H54 (cell line): Measurements from ENCODE around the gene IBA57.
A peak's percentile ranks its signal among the peaks of the same experiment; 100 is the strongest.

Source experiments
- DNase-seq: peaks from one replicate; pipeline ENCODE4 v3.0.0; 2011; ENCODE audit warnings: low spot score, mixed read lengths; ENCODE audit not compliant: insufficient read length
- FAIRE-seq: peaks from 3 replicates; lab custom pipeline; 2011; peaks lifted over from hg19 to GRCh38; lab: Jason Lieb, UNC
- POLR2A ChIP-seq: IDR thresholded peaks from 2 replicates; pipeline ENCODE4 v1.6.1; 2011; ENCODE audit warnings: low read depth, mild to moderate bottlenecking, low read length

Gene IBA57

DNA sequence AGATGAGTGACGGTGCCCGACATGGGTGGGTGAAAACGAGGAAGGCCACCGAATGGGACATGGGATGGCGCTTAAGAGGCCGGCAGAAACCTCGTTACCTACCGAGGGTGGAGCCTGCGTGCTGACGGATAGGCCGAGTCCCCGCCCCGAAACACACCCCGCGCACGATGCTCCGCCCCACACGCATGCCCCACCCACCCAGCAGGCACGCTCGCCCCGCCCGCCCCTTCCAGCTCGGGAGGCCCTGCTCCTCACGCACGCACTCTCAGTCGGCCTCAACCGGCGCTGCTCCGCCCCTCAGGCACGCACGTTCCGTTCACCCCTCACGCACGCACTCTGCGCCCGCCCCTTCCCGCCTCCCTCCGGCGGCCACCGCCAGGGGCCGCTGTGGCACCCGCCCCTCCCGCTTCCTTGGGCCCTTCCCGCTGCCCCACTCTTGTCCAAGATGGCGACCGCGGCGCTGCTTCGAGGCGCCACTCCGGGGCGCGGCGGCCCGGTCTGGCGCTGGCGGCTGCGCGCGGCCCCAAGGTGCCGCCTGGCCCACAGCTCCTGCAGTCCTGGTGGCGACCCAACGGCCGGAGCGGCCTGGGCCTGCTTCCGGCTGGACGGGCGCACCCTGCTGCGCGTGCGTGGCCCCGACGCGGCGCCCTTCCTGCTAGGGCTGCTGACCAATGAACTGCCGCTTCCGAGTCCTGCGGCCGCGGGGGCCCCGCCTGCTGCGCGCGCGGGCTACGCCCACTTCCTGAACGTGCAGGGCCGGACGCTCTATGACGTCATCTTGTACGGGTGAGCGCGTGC, at the start of gene IBA57:
Gene IBA57 (plus strand): TSS at position 433 of the 798 bp plus-strand sequence. CDS start 13 bp downstream, at position 446.
- TF ChIP-seq POLR2A = peak; percentile 80
- DNase-seq = peak; percentile 98
- no peak for FAIRE-seq

DNA sequence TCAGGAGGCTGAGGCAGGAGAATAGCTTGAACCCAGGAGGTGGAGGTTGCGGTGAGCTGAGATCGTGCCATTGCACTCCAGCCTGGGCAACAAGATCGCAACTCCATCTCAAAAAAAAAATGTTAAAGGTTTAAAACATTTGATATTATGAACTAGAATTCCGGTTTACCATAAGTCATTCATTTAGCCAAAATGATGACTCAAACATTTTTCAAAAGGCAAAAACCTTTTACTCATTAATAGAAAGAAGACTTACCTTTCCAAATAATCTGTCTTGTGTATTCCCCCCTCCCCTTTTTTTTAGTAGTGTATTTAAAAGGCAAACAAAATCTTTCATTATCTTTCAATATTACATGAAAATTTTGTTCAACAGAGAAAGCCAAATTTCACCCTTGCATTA, 48.3 kb upstream of the IBA57 start:
- no peak for FAIRE-seq
- DNase-seq = no peak
- no peak for TF ChIP-seq POLR2A

DNA sequence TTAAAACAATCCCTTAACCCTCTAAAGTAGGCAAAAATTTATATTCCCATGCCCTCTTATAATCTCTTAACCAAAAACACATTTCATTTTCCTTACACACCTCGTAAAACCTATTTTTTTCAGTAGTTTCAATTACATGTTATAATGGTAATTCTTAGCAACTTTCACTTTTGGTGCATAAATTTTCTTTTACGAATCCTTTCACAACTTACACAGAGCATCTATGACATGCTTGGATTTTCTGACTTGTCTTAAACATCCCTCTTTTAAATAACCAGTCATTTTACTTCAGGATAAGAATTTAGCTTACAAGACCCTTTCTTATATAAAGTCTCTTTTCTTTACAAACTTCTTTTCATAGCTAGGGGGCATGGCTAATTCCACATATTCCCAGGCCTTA, 47.6 kb upstream of the IBA57 start:
- no peak for TF ChIP-seq POLR2A
- DNase-seq (no peak), FAIRE-seq (no peak)

DNA sequence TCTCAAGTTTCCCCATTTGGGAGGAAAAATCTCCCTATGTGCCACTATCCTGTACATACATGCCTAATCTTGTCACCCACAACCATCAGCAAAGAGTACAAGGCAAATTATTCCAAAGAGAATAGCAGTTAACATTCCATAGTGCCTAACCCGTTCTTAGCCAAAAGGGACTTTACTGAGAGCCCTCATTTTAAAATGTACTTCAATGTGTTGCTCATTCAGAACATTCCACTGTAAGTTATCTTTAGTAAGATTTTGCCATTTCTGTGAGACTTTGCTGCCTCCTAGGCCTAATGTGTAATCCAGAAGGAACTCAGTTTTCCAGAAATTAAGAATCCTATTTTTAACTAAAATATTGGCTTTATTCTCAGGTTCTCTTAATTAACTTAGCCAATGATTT, 45.3 kb upstream of the IBA57 start:
- FAIRE-seq = no peak
- TF ChIP-seq POLR2A = no peak
- DNase-seq = no peak

DNA sequence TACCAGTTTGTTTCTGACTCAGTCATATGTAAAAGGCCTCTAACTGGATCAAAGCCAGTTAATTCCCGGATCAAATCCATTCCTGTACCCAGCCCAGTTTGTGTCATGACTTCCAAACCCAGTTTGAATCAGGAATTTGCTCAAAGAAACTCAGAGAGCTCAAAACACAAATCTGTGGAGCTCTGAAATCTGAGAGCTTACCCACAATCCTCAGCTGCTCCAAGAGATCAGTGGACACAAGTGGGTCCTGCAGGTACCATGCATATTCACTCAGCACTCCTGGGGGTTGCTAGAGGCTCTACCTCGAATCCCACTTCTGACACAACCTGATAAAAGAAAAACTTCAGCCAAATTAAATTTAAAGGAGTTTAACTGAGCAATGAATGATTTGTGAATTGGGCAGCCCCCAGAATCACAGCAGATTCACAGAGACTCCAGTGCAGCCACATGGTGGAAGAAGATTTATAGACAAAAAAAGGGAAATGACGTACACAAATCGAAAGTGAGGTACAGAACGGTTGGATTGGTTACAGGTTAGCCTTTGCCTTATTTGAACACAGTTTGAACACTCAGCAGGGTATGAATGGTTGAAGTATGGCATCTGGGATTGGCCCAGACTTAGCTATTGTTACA, 44.6 kb upstream of the IBA57 start:
- FAIRE-seq (no peak), DNase-seq (no peak)
- TF ChIP-seq POLR2A = no peak

DNA sequence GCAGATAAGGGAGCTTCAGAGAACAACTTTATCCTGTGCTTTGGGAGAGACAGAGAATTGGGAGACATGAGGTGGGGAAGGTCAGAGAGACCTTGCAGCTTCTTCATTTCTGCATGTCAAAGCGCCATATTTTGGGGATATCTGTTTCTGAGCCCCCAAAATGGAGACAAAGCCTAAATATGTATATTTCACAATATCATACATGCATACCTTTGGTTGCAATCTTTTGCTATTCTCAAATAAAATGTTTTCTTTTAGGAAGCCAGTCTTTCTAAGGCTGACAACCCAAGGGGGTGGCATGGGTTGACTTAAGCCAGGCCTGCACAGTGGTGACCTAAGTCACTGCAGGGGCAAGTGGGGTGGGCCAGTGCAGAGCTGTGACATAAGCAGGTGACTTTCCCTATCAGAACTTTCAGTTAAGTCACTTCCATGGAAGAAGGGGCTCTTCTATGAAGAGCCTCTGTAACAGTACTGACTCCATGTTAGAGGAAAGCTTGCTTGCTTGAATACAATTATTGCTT, 42.6 kb upstream of the IBA57 start:
- DNase-seq (no peak), FAIRE-seq (no peak)
- TF ChIP-seq POLR2A = no peak

DNA sequence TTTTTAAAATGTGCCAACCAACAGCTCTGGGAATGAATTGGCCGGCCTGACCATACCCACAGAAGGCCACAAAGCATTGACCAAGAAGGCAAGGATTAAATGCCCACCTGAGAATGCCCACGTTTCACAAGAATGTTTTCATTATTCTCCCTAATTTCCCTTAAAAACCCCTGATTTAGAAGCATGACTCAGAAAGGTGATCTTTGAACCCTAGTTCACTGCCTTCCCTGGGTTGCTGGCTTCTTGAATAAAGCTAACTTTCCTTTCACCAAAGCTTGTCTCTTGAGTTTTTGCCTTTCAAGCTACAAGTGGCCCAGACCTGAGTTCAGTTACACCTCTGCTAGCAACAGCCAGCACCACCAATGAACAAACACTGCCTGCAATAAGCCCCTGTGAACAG, 42.1 kb upstream of the IBA57 start:
- FAIRE-seq (no peak), DNase-seq (no peak)
- TF ChIP-seq POLR2A = no peak

DNA sequence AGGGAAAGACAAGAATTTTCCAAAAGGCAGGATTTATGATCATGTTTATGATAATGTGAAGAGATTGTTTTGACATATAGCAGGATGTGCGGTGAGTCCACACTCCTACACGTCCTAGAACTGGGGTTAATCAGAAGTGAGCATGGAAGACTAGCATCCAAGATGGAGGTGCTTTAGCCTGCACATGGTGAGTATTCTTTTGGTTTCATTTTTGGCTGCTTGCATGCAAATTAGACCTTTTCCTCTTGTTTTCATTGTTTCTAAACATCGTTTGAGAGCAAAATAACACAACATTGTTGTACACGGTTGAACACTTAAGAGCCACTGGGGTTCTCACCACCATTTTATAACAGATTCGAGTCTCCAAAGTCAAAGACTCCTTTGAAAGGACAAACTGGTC, 40.4 kb upstream of the IBA57 start:
- FAIRE-seq = no peak
- DNase-seq = no peak

DNA sequence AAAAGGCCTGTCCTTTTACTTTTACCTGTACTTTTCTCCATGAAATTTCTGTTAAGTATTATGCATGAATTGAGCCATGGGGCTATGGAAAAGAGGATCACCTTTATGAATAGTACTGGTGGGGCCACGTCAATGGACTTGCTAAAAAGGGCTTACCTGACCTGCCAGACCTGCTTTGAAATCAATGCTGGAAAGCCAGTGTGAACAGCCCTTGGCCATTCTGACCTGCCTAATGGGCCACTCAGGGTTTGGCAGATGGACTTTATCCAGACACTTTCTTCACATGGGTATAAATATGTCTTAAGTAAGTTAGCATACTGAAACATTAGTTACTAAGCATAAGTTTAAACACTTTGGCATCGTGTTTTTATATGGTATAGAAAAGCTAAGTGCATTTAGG, 33.8 kb upstream of the IBA57 start:
- no peak for TF ChIP-seq POLR2A
- DNase-seq (no peak), FAIRE-seq (no peak)

More for the DNA sequence above, 40.4 kb upstream of the IBA57 start:
- TF ChIP-seq POLR2A = no peak

DNA sequence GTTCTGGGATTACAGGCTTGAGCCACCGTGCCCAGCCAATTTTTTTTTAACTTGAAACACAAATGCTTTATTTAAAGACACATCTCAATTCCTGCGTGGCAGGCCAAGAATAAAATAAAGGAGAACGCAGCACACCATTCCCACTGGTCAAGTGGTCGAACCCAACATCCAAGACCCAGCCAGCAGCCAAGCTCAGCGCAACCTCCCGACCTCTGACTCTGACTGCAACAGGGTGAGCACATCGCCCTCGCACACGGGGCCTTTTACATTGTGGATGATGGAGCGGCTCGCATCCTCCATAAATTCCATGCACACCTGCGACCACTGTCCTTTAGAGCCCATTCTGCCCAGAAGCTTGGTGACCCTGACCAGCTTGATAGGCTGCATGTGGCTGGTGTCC, 31.0 kb upstream of the IBA57 start:
- no peak for TF ChIP-seq POLR2A
- no peak for FAIRE-seq
- no peak for DNase-seq

DNA sequence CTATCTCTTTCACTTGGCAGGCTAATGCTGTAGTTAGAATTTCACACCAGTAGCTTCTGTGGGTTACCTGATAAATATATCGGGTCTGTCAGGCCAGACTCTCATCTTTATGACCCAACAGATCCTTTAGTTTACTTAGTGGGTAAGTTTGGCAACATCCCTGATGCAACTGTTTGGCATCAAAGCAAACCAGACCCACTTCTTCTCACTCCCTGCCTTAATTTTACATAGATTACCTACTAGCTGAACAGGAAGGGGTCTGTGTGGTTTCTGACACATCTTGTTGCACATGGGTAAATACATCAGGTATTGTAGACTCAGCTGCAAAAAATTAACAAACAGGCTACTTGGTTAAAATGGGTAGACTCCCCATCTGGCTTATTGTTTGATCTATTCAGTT, 28.7 kb upstream of the IBA57 start:
- no peak for TF ChIP-seq POLR2A
- FAIRE-seq = no peak
- DNase-seq = no peak

DNA sequence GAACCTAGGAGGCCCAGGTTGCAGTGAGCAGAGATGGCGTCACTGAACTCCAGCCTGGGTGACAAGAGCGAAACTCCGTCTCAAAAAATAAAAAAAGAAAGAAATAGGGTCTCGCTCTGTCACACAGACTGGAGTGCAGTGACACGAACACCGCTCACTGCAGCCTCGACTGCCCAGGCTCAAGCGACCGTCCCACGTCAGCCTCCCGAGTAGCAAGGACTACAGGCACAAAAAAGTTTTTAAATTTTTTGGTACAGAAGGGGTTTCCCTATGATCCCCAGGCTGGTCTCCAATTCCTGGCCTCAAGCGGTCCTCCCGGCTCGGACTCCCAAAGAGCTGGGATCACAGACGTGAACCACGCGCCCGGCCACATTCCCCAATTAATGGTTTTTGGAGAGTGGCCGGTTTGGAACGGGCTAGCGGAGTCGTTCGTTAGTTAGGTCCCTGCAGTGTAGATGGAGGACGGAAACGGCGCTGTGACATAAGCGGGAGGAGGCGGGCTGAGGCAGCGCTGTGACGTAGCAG, 26.1 kb upstream of the IBA57 start:
- FAIRE-seq (no peak), DNase-seq (no peak)
- TF ChIP-seq POLR2A = peak; percentile 71

DNA sequence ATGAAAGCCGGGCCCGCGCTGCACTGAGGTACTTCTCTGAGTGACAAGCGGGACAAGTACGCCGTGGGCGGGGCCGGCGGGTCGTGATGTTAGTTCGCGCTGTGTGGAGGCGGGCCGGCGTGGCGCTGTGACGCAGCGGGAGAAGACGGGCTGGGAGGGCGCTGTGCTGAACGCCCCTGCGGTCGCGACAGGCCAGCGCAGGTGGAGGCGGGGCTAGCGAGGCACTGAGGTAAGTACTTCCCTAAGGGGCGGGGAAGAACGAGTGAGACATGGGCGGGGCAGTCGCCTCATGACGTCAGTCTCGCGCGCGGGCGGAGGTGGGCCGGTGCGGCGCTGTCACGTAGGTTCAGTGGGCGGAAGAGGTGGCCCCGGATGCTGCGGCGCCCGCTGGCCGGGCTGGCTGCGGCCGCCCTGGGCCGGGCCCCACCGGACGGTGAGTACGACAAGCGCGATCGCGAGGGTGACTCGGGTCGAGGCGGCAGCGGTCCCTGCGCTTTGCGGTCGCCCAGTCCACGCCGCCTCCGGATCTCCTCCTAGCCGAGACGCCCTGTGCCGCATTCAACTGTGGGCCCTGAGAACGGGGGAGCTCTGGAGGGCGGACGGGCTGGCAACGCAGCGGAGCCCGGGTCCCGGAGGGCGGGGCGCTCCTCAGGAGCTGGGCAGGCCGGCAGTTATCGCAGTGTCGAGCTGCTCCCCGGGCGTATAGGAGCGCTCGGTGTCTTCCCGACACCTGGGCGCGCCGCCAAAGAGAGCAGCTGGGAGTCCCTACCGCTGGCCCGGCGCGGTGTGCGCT, 25.5 kb upstream of the IBA57 start, which contains the start of gene GUK1:
Gene GUK1 (plus strand): TSS at position 349 of the 793 bp plus-strand sequence. CDS start 24 bp downstream, at position 373.
- TF ChIP-seq POLR2A = peak; percentile 99
- FAIRE-seq (peak; percentile 68), DNase-seq (peak; percentile 92)
